ENCODE results near the gene KLHL2. TPM values are rescaled to one million over a fixed set of nuclear protein-coding genes. Genes with fewer than 3 reads are reported as not detected.

KLHL2 gene
- total RNA-seq, 6 experiments from 2014 or later, result 10.9 to 13.7 (median 11.4) TPM

DNA sequence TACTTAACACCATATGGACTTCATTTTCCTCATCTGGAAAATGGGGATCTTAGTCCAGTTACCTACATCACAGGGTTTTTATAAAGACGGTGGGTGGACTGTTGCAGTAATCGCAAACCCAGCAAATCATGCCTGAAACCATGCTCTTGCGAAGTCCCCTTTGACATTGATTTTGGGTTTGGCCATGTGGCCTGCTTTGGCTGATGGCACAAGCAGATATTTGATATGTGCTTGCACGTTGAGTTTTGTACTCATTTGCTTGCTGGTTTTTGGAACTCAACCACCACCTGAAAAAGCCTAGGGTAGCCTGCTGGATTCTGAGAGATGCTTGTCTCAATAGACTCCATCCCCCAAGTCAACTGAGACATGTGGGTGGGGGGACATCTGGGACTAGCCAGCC lies 14.4 kb upstream of the KLHL2 start:
- Mint-ChIP-seq H3K27ac (no peak overlapping the region), H3K4me3 (no peak overlapping the region)

GRCh38 chr4:165194368-165194767 lies 13.0 kb upstream of the KLHL2 start:
- no peak for DNase-seq
- H3K36me3 Mint-ChIP-seq (ENCODE audit: low read depth), result no peaks in the 10 kb centered on the region
- no peaks in the 10 kb centered on the region for H3K9me3 Mint-ChIP-seq
- H3K4me1 Mint-ChIP-seq (ENCODE audit: low read depth), result peaks cover 2% of the 10 kb centered on the region; the same call in 1 of the 2 replicates
- no peak for TF ChIP-seq CTCF (IDR thresholded peaks at IDR 0.05)
- peaks cover 8% of the 10 kb centered on the region for H3K27me3 Mint-ChIP-seq (ENCODE audit: insufficient read depth)
- H3K27ac Mint-ChIP-seq, result no peak overlapping the region
- H3K4me3 Mint-ChIP-seq, result no peak overlapping the region

More for the DNA sequence above, 14.4 kb upstream of the KLHL2 start:
- DNase-seq, result no peak
- H3K4me1 Mint-ChIP-seq (ENCODE audit: low read depth), result no peaks in the 10 kb centered on the region
- no peaks in the 10 kb centered on the region for H3K36me3 Mint-ChIP-seq (ENCODE audit: low read depth)
- no peaks in the 10 kb centered on the region for H3K9me3 Mint-ChIP-seq
- H3K27me3 Mint-ChIP-seq (ENCODE audit: insufficient read depth), result peaks cover 10% of the 10 kb centered on the region
- no peak for TF ChIP-seq CTCF (IDR thresholded peaks at IDR 0.05)

DNA sequence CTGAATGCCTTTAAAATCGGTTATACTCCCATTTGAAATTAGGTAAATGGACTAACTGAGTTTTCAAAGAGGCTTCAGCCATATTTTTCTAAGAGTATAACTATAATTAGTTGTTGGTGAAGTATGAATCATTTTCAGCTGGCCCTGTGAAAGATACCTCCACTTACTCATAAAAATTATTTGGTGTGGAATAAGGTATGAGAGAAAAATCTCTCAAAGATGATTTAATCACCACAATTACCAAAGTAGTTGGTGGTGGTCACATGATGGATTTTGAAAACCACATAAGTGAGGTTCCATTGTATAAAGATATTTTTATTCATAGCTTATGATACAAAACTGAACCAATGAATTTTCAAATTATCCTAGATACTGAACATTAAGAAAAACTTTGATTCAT lies 9.0 kb upstream of the KLHL2 start:
- TF ChIP-seq CTCF (IDR thresholded peaks at IDR 0.05), result no peak
- no peak for DNase-seq
- no peak overlapping the region for H3K27ac Mint-ChIP-seq
- peaks cover 1% of the 10 kb centered on the region; the same call in 1 of the 2 replicates for H3K27me3 Mint-ChIP-seq (ENCODE audit: insufficient read depth)
- H3K36me3 Mint-ChIP-seq (ENCODE audit: low read depth), result no peaks in the 10 kb centered on the region
- H3K4me3 Mint-ChIP-seq, result no peak overlapping the region
- H3K9me3 Mint-ChIP-seq, result no peaks in the 10 kb centered on the region
- peaks cover 10% of the 10 kb centered on the region; the same call in 1 of the 2 replicates for H3K4me1 Mint-ChIP-seq (ENCODE audit: low read depth)

DNA sequence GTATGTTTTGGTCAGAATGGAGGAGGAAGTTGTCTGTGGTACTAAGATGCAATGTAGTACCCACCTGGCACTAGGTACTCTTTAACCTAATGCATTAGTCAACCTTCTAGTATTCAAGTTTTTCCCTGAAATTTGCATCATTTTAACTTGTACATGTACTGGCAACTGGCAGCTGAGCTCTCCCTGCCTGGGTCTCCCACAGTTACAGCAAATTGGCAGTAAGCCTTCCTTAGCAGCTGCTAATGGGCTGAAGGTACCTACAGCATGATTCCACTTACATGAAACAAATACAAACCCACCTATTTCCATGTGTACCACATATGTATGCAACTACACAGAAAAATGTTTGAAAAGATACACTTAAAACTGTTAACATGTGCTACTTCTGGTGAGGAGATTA lies 8.1 kb upstream of the KLHL2 start:
- no peaks in the 10 kb centered on the region for H3K9me3 Mint-ChIP-seq
- H3K36me3 Mint-ChIP-seq (ENCODE audit: low read depth), result no peaks in the 10 kb centered on the region
- no peak for TF ChIP-seq CTCF (IDR thresholded peaks at IDR 0.05)
- no peak overlapping the region for H3K27ac Mint-ChIP-seq
- no peak for DNase-seq
- peaks cover 17% of the 10 kb centered on the region for H3K4me1 Mint-ChIP-seq (ENCODE audit: low read depth)
- H3K4me3 Mint-ChIP-seq, result no peak overlapping the region
- H3K27me3 Mint-ChIP-seq (ENCODE audit: insufficient read depth), result peaks cover 1% of the 10 kb centered on the region; the same call in 1 of the 2 replicates

DNA sequence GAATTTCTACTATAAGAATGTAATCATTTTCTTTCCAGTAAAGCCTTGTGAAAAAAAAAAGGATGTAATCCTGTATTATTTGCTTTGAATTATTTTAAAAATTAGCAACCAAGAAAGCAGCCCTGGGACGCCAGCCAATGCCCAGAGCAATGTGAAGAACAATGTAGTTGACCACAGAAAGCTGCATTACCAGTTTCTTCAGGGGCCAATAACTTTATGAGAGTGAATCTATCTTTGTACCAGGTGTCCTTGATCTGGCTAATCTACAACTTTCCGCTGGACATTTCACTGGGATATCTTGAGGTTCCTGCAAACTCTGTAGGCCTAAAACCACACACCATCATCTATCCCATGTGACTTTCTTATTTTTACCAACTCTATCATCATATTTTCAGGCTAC lies 7.6 kb upstream of the KLHL2 start:
- TF ChIP-seq CTCF (IDR thresholded peaks at IDR 0.05), result no peak
- peaks cover 21% of the 10 kb centered on the region for H3K4me1 Mint-ChIP-seq (ENCODE audit: low read depth)
- no peak overlapping the region for H3K4me3 Mint-ChIP-seq
- DNase-seq, result peak; percentile 25
- no peaks in the 10 kb centered on the region for H3K36me3 Mint-ChIP-seq (ENCODE audit: low read depth)
- H3K27ac Mint-ChIP-seq, result no peak overlapping the region
- H3K9me3 Mint-ChIP-seq, result no peaks in the 10 kb centered on the region
- H3K27me3 Mint-ChIP-seq (ENCODE audit: insufficient read depth), result peaks cover 1% of the 10 kb centered on the region; the same call in 1 of the 2 replicates

- H3K27me3 Mint-ChIP-seq (ENCODE audit: insufficient read depth), result peaks cover 1% of the 10 kb centered on the region; the same call in 1 of the 2 replicates
- H3K4me3 Mint-ChIP-seq, result no peak overlapping the region
- H3K4me1 Mint-ChIP-seq (ENCODE audit: low read depth), result peaks cover 34% of the 10 kb centered on the region
- no peaks in the 10 kb centered on the region for H3K36me3 Mint-ChIP-seq (ENCODE audit: low read depth)
- DNase-seq, result no peak
- no peak for TF ChIP-seq CTCF (IDR thresholded peaks at IDR 0.05)
- no peaks in the 10 kb centered on the region for H3K9me3 Mint-ChIP-seq
- H3K27ac Mint-ChIP-seq, result no peak overlapping the region
These were observed 5.6 kb upstream of the KLHL2 start for GRCh38 chr4:165201806-165202205.
